Erythroblast (primary cell): ENCODE results near the gene ZNF469.

Experiments
- GATA1 ChIP-seq: IDR thresholded peaks from 2 replicates; pipeline ENCODE4 v1.6.1; 2011; ENCODE audit warnings: low read depth, mild to moderate bottlenecking, control low read depth, low read length, moderate library complexity
- POLR2A ChIP-seq: IDR thresholded peaks from 2 replicates; pipeline ENCODE4 v1.6.1; 2011; ENCODE audit warnings: mild to moderate bottlenecking, low read length

DNA sequence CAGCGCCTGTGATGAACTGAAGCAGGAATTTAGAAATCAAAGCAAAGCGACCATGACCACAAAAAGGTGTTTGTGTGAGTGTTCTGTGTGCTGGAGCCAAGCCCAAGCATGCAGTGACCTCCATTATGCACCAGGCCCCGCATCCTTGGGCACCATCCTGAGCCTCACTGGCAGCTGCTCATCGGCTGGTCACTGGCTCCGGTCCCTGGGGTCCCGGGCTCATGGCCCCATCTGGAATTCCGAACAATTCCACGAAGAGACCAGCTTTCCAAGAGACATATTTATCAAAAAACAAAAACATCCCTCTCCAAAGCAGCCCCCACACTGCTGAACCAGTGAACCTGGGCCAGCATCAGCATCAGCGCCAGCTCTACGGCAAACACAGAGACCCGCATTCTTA is 15.2 kb upstream of the ZNF469 start:
- TF ChIP-seq POLR2A (no peak), GATA1 (no peak)
